Measurements from ENCODE around the gene FBN2. TPM values are rescaled to one million over a fixed set of nuclear protein-coding genes. Genes with fewer than 3 reads are reported as not detected.

Gene FBN2
- total RNA-seq, 1 donor from 2014 or later, result 25.2 TPM

DNA sequence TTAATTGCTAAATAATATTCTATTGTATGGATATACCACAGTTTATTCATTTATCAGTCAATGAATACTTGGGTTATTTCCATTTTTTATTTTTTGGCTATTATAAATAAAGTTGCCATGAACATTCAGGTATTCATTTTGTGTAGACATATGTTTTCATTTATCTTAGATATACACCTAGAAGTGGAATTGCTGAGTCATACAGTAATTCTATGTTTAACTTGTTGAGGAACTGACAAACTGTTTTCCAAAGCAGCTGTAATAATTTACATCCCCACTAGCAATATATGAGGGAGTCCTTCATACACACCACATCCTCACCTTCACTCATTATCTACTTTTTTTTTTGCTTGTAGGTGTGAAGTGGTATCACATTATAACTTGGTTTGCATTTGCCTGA lies 123.6 kb downstream of the FBN2 start:
- TF ChIP-seq CTCF (IDR thresholded peaks at IDR 0.05; ENCODE audit: insufficient read depth, low read length, poor library complexity, severe bottlenecking), result no peak
- Histone ChIP-seq H3K4me3 (ENCODE audit: low read depth, low read length) (no peak overlapping the region), H3K27me3 (ENCODE audit: control insufficient read depth, insufficient read depth, low read length) (no peaks in the 10 kb centered on the region), H3K36me3 (ENCODE audit: control insufficient read depth, insufficient read depth, low read length) (no peaks in the 10 kb centered on the region)
- no peak for DNase-seq (ENCODE audit: low read depth)

DNA sequence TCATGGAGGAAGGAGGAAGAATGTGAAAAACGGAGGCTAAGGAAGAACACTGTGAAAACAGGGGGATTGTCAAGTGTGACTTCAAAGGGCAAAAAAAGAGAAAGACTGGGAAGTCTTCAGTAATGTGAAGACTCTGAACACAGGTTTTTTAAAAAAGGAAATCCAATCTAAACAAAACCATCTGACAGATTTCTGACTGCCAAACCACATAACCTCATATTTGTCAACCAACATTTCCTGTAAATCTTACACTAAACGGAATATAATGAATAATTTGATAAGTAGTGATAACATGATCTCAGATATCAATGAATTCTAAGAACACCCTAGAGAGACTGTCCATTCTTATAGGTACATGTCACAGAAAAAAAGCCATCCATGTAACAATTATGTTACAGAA lies 124.7 kb downstream of the FBN2 start:
- no peak for TF ChIP-seq CTCF (IDR thresholded peaks at IDR 0.05; ENCODE audit: insufficient read depth, low read length, poor library complexity, severe bottlenecking)
- no peak overlapping the region for H3K4me3 ChIP-seq (ENCODE audit: low read depth, low read length)
- no peaks in the 10 kb centered on the region for H3K27me3 ChIP-seq (ENCODE audit: control insufficient read depth, insufficient read depth, low read length)
- H3K36me3 ChIP-seq (ENCODE audit: control insufficient read depth, insufficient read depth, low read length), result no peaks in the 10 kb centered on the region
- no peak for DNase-seq (ENCODE audit: low read depth)

DNA sequence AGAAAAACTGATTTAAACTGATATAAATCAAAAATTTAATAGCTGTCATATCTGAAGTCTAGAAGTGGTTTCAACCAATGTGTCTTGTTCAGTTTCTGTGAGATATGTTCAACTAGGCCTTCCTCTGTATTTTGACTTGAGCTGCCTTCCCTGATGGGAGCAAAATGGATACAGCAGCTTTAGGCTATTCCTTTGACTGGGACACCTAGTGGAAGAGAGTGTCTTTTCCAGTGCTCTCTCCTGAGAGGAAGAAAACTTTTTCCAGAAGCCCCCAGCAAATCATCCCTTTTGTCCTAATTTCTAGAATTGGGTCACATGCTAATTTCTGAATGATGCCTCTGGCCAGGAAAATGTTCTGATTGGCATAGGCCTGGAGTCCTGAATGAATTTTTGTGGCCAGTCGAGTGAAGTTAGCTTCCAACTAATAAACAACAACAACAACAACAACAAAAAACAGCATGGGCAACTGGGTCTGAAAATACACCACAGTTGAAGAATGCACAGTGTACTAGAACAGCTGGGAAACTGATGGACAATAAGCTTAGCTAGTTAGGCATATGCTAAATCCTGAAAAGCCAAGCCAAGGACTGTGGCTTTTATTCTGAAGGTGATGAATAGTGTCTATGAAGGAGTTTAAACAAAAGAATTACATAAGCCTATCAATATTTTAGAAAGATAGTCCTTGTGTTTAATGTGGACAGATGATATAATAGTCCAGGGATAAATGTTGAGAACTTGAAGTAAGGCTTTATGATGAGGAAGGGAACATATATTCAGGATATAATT lies 125.7 kb downstream of the FBN2 start:
- TF ChIP-seq CTCF (IDR thresholded peaks at IDR 0.05; ENCODE audit: insufficient read depth, low read length, poor library complexity, severe bottlenecking), result no peak
- DNase-seq (ENCODE audit: low read depth), result no peak
- Histone ChIP-seq H3K27me3 (ENCODE audit: control insufficient read depth, insufficient read depth, low read length) (no peaks in the 10 kb centered on the region), H3K4me3 (ENCODE audit: low read depth, low read length) (no peak overlapping the region), H3K36me3 (ENCODE audit: control insufficient read depth, insufficient read depth, low read length) (no peaks in the 10 kb centered on the region)

DNA sequence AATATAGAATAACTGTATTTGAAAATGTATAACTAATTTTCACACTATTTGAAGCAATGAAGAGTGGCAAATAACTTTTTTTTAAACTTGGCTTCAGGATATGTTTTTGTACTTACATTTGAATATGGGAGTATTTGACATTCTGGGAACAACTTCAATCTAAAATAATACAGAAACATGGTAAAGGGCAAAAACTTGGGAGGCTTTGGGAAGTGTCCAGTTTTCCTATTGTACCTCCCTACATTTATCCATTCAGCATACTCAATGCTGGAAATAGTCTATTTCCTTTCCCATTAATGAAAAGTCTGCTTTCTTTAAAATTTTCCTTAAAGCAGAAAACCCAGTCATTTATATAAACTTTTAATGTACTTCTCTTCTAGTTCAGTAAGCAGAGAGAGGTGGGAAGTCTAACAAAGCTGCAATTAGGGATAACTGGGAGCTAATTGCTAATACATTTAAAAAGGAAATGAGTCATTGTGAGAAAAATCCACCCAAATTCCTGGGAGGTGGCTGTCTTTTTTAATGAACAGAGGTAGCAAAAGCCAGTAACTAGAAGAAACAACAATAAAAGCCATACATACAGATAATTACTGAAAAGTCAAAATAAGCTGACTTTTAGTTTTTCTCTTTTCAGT lies 128.8 kb downstream of the FBN2 start:
- TF ChIP-seq CTCF (IDR thresholded peaks at IDR 0.05; ENCODE audit: insufficient read depth, low read length, poor library complexity, severe bottlenecking), result no peak
- no peaks in the 10 kb centered on the region for H3K36me3 ChIP-seq (ENCODE audit: control insufficient read depth, insufficient read depth, low read length)
- H3K4me3 ChIP-seq (ENCODE audit: low read depth, low read length), result no peak overlapping the region
- no peaks in the 10 kb centered on the region for H3K27me3 ChIP-seq (ENCODE audit: control insufficient read depth, insufficient read depth, low read length)
- no peak for DNase-seq (ENCODE audit: low read depth)

- DNase-seq (ENCODE audit: low read depth), result no peak
- TF ChIP-seq CTCF (IDR thresholded peaks at IDR 0.05; ENCODE audit: insufficient read depth, low read length, poor library complexity, severe bottlenecking), result no peak
- H3K36me3 ChIP-seq (ENCODE audit: control insufficient read depth, insufficient read depth, low read length), result no peaks in the 10 kb centered on the region
- H3K27me3 ChIP-seq (ENCODE audit: control insufficient read depth, insufficient read depth, low read length), result no peaks in the 10 kb centered on the region
- no peak overlapping the region for H3K4me3 ChIP-seq (ENCODE audit: low read depth, low read length)
These were observed 129.4 kb downstream of the FBN2 start for GRCh38 chr5:128408622-128409021.

All from kidney epithelial cell (primary cell).